ENCODE data around the gene ITGAX.
"Not testable (repeated sequence)": the region's sequence is repeated elsewhere in the genome, so short reads cannot be mapped to it uniquely, and the experiment has no call there.

The ITGAX gene

DNA sequence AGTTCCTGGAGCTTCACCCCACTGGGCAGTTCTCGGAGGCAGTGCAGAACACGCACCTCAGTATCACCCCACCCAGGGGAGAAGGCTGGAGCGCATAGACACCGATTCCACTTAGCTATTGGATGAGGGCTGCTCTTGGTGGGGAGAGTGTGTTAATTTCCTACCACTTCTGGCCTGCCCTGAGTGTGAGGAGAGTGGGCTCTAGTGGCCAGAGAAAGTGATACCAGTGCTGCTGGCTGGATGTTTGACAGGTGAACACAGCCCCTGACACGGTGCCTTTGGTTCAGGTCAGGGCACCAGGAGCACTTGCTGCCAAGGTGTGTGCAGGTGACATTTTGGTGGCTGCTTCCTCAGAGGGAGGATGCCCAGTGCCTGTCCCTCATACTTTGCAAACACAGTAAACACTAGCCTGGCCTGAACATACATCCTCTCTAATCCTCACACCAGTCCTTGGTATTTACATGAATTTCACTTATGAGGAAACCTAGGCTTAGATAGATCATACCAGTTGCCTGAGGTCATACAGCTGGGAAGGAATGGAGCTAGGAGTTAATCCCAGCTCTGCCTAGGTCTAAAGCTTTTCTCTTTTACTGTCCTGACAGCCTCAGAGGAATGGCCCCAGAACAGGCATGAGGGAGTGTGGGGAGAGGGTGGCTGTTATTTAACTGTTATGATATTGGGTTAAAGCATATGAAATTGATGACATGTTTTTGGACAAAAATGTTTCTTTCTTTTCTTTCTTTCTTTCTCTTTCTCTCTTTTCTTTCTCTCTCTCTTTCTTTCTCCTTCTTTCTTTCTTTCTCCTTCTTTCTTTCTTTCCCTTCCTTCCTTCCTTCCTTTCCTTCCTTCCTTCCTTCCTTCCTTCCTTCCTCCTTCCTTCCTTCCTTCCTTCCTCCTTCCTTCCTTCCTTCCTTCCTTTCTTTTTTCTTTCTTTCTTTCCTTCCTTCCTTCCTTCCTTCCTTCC lies 21.0 kb upstream of the ITGAX start:
- peak; percentile 7 for DNase-seq (ENCODE audit: low read depth in 2 of 2)
- no peak overlapping the region for H3K4me3 ChIP-seq (replicated peaks in 1 of 2; ENCODE audit: low read depth in 2 of 2, low read length in 2 of 2)
- TF ChIP-seq CTCF (IDR thresholded peaks at IDR 0.05; ENCODE audit: low read depth, low read length), result peak; percentile 9

- H3K4me3 ChIP-seq (replicated peaks in 1 of 2; ENCODE audit: low read depth in 2 of 2, low read length in 2 of 2), result no peak overlapping the region
- TF ChIP-seq CTCF (IDR thresholded peaks at IDR 0.05; ENCODE audit: low read depth, low read length), result no peak
Measured at GRCh38 chr16:31334934-31335333, 20.0 kb upstream of the ITGAX start.

DNA sequence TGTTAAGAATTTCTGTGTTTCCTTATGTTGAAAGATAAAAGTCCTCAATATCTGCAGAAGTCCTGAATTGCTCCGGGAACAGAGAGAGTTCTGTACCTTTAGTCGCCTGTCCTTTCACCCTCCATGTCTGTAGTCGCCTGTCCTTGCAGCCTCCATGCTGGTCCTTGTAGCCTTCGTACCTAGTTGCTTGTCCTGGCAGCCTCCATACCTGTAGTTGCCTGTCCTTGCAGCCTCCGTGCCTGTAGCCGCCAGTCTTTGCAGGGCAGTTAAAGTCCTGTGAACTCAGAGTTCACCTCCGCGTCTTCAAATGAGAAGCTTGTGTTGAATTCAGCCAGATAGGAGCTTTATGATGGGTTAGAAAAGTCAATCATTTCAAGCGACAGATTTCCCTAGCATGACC lies 19.5 kb upstream of the ITGAX start:
- no peak for DNase-seq (ENCODE audit: low read depth in 2 of 2)
- no peak overlapping the region for H3K4me3 ChIP-seq (replicated peaks in 1 of 2; ENCODE audit: low read depth in 2 of 2, low read length in 2 of 2)
- no peak for TF ChIP-seq CTCF (IDR thresholded peaks at IDR 0.05; ENCODE audit: low read depth, low read length)

More at GRCh38 chr16:31334934-31335333, 20.0 kb upstream of the ITGAX start:
- no peak for DNase-seq (ENCODE audit: low read depth in 2 of 2)

- H3K4me3 ChIP-seq (replicated peaks in 1 of 2; ENCODE audit: low read depth in 2 of 2, low read length in 2 of 2); DNase-seq (ENCODE audit: low read depth in 2 of 2): not testable (repeated sequence)
Measured at GRCh38 chr16:31338166-31338685, 16.8 kb upstream of the ITGAX start.

- TF ChIP-seq CTCF (IDR thresholded peaks at IDR 0.05; ENCODE audit: low read depth, low read length), result no peak
- no peak overlapping the region for H3K4me3 ChIP-seq (replicated peaks in 1 of 2; ENCODE audit: low read depth in 2 of 2, low read length in 2 of 2)
- DNase-seq (ENCODE audit: low read depth in 2 of 2), result no peak
Measured at GRCh38 chr16:31344712-31345111, 10.3 kb upstream of the ITGAX start.

- TF ChIP-seq CTCF (IDR thresholded peaks at IDR 0.05; ENCODE audit: low read depth, low read length), result no peak
- no peak for DNase-seq (ENCODE audit: low read depth in 2 of 2)
- H3K4me3 ChIP-seq (replicated peaks in 1 of 2; ENCODE audit: low read depth in 2 of 2, low read length in 2 of 2), result no peak overlapping the region
Measured at GRCh38 chr16:31347445-31347844, 7.5 kb upstream of the ITGAX start.

DNA sequence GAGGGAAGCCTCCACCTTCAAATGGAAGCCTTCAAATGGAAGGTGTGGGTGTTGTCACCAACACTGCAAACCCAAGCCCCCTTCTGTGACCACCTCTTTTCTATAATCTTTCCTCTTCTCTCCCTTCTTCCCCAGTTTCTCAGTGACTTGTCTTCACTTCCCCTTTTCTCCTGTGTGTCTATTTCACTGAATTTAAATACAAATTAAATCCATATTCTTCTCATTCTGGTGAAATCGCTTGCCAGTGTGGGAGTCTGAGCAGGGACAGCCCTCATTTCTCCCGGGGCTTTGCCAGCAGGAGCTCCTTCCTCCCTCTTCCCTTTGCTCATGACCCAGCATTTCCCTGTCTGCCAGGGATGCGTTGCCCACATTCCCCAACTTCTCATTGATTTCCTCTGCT lies 6.4 kb upstream of the ITGAX start:
- no peak for DNase-seq (ENCODE audit: low read depth in 2 of 2)
- TF ChIP-seq CTCF (IDR thresholded peaks at IDR 0.05; ENCODE audit: low read depth, low read length), result no peak
- no peak overlapping the region for H3K4me3 ChIP-seq (replicated peaks in 1 of 2; ENCODE audit: low read depth in 2 of 2, low read length in 2 of 2)

Measured in cardiac fibroblast (primary cell).